ENCODE data around the gene CNOT3.
"Not testable (repeated sequence)": the region's sequence is repeated elsewhere in the genome, so short reads cannot be mapped to it uniquely, and the experiment has no call there.

Gene CNOT3

DNA sequence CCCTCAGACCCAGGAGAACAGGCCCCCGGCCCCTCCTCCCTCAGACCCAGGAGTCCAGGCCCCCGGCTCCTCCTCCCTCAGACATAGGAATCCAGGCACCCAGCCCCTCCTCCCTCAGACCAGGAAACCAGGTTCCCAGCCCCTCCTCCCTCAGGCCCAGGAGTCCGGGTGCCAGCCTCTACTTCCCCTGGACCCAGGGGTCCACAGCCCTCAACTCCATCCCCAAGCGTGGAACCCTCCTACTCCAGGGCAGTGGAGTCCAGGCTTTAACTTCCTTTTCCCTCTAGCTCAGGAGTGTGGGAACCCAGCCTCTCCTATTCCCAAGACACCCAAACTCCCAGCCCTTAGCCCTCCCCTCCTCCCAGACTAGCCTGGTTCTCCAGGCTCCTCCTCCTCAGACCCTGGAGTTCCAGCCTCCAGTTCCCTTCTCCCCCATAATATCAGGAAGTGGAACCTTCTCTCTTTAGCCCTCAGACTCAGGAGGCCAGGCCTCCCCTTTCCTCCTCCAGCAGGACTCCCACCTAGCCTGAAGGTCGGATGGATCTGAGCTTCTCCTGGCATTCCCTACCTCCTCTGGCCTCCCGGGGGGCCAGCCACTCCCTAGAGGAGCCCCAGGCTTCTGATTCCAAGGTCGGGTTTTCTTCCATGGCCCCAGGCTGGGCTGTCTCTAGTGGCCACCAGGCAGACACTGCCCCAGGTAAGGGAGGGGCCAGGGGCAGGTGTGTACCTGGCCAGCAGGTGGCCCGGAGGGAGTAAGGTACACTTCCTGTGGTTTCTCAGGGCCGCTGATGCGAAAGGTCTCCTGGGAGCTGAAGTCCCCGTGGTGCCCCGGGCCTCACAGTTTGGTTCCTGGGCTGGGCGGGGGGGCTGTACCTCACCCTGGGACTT is 35.2 kb downstream of the CNOT3 start, which contains the start of gene TMC4:
TMC4 (minus strand) TSS at position 690 of the 888 bp plus-strand sequence; CDS start at position 647, 43 bp downstream.
- DNase-seq: peak in 1 of 2 experiments; percentile 15

DNA sequence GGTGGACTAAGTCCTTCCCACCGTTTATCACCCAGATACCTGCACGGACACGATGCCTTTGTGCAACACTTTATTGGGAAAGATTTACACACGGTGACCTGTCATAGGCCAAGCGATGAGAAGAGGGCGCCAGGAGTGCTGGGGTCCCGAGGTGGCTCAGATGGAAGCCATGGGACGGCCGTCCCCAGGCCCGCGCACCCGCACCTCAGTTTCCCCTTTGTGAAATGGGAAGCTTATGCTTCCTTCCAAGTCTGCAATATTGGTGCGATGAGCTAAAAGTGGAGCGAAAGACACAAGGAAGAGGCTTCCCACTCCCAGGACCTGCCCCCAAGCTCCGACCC is 35.8 kb downstream of the CNOT3 start:
- no peak for DNase-seq

DNA sequence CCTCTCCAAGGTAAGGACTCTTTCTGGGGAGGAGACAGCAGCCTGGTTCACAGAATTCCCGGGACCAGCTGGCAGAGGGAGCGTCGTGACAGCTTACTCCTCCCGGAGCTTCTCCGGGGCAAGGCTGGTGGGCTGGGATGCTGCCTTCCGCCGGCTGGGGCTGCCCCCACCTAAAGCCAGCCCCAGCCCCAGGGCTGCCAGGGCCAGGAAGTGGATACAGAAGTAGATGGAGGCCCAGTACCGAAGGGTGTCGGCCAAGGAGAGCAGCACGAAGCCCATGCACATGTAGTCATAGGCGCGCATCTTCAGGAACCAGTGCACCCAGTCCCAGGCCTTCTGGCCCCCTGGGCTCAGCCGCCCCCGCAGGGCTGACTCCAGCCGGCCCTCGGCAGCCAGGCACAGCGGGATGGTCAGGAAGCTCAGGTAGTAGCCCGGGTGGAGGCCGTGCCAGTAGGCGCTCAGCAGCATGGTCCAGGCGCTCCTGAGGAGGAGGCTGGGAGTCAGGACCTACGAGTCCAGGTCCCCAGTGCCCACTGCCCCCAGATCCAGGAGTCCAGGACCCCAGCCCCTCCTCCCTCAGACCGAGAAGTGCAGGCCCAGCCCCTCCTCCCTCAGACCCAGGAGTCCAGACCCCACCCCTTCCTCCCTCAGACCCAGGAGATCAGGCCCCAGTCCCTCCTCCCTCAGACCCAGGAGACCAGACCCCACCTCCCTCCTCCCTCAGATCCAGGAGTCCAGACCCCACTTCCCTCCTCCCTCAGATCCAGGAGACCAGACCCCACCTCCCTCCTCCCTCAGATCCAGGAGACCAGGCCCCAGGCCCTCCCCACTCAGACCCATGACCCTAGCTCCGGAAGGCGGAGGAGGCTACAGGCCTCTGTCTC is 36.6 kb downstream of the CNOT3 start:
- DNase-seq: no peak

DNA sequence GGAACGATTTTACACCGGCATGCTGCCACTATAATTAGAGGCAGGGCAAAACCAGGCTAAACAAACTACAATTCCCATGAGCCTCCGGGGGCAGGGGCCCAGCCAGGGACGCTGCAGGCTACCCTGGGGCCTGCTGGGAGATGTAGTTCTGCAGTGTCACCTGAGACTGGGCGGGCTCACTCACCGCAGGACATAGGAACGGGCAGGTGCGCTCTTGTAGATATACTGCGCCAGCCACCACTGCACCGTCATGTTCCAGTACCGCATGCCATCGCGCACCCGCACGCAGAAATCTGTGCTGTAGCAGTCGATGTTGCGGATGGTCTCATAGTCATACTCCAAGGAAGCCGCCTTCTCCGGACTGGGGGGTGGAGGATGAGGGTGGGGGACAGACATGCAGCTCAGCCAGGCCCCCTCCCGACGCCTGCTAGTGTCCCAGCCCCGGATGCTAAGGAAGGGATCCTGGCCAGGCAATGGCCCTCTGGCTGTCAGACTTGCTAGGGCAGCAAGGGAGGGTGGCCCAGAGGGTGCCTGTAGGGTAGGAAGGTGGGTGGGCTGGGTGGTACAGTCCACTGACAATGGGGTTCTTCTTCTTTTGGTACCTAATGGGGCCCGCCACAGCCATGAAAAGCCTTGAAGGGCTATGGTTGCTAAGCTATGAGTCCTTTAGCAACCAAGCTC is 41.2 kb downstream of the CNOT3 start:
- DNase-seq: peak in 1 of 2 experiments; percentile 3

DNA sequence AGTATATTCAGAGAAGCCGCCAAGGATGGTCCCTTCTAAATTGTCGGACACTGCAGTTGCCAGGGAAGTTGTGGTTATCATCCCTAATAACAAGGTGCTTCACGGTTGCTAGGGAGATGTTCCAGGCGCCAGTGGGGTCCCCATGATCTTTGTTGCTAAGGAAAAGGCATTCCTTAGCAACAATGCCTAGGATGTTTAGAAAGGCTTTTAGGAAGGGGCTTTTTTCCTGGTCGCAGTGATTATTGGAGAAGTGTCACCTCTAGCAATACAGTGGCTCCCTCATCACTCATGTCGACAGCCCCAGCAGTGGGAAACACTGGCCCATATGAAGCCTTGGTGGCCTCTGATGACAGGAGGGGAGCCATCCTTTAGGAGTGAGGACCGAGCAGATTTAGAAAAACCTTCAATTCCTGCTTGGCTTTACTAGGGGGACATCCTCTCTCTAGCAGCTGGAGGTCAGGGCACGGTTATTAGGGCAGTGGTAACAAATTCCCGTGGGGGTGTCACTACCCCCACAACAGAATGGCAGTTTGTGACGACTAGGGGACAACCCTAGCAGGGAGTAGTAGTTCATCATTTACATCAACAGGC is 41.8 kb downstream of the CNOT3 start:
- DNase-seq: no peak

DNA sequence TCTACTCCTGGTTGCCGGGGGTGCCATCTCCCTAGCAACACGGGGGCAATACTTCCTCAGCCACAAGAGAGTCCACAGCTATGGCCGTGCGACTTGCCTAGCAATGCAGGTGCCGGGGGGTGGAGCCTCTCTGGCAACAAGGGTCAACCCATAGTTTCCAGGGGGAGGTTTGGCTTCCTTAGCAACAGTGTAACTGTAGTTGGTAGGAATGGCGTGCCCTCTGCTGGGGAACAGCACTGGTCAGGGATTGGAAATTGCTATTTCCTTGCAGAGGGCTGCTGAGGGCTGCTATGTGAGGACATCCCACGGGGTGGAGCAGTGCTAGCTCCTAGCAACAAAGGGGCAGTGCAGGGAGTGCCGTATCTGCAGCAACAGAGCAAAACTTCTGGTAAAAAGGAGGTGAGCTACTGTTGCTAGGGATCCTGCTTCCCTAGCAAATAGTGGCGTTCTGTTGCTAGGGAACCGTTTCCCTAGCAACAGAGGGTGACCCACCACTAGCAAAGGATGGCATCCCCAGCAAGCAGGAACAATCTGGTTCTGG is 42.4 kb downstream of the CNOT3 start:
- no peak for DNase-seq

DNA sequence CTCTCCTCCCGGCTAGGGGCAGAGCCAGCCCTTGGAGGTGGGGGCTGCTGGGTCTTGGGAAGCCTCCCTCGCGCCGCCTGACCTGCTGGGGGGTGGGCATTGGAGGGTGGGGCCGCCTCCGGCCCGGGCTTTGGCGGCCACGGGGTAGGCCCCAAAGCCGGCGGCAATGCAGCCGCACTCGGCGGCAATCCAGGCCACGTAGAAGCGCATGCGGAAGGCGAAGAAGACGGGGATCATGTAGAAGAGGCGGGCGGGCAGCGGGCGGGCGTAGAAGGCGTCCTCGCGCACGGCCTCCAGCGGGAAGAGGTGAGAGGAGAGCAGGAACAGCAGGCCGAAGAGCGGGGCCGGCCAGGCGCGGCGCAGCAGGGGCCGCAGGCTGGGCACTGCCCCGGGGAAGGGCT is 43.1 kb downstream of the CNOT3 start:
- no peak for DNase-seq

DNA sequence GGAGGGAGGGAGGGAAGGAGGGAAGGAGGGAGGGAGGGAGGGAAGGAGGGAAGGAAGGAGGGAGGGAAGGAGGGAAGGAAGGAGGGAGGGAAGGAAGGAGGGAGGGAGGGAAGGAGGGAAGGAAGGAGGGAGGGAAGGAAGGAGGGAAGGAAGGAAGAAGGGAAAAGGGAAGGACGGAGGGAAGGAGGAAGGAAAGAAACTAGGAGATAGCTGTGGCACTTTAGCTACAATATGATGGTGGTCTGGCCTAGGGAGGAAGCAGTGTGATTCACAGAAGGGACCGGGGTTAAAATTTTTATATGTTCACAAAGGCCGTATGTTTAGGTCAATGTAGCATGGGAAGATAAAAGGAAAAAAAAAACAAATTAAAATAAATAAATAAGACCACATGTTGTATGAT is 44.3 kb downstream of the CNOT3 start:
- not testable (repeated sequence) for DNase-seq

DNA sequence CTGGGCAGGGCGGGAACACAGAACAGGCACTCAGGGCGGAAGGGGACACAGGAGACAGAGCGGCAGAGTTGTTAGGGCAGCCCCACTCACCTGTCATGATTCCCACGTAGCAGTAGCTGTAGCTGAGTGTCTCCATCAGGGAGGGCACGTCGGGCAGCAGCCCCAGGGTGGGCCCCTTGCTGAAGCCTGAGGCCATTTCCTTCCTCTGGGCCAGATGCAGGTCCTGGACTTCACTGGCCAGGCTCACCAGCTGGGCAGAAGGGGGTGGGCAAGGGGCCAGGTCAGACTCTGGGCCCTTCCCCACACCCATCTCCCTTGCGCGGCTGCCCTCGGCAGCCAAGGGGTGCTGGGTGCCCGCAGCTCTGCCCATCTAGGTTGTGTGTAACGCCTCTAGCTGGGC is 45.9 kb downstream of the CNOT3 start:
- no peak for DNase-seq

DNA sequence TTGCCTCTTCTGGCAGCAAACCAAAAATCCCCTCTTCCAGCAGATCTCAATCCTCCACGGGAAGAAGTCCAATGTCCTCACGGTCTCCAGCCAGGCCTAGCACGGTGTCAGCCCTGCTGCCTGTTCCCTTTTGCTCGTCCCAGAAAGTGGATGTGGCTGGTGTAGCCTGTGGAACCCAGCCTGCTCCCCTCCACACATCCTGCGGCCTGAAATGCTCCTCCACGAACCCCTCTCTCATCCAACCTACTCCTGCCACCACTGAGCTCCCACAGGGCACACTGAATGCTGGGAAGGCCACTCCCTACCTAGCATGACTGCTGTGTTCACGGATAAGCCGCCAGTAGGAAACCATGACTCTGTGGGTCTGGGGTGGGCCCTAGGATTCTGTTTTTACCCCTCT is 48.8 kb downstream of the CNOT3 start:
- no peak for DNase-seq

DNA sequence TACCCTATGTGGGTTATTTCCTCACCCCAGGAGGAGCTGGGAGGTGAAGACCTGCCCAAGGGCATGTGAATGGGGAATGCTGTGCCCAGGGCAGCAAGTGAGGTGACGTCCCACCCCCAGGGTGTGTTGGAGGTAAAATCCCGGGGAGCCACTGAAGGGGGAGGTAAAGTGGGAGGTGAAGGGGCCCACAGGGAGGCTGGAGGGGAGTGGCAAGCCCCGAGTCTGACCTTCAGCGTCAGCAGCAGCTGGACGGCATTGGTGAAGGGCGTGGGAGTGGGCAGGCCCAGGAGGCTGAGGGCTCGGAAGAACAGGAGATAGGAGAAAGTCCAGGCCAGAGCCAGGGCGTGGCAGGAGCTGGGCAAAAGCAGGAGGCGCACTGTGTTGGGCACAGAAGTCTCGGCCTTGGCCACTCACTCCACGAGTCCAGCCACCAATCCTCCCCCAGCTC is 49.4 kb downstream of the CNOT3 start:
- DNase-seq: no peak

DNA sequence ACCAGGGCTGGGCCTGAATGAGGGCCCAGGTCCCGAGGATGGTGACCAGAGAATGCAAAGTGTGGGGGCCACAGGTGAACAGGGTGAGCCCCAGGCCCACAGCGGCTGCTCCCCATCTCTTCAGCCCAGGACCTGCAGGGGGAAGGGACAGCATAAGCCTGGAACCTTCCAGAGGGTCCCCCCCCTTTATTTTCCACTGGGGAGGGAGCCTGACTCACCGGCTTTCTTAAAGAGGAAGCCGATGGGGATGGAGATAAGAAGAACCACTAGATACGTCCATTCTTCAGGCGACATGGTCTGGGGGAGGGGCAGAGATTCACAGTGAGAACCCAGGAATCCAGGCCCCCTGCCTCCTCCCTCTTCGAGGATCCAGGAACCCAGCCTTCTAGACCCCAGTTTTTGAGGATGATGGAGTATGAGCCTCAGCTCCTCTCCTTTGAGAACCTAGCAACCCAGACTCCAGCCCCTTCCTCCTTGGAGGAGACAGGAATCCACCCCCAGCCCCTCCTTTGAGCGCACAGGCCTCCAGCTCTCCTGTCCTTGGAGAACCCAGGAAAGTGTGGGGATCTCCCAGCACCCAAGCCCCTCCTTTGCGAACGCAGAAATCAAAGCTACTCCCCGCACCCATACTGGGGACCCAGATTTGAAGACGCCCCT is 50.8 kb downstream of the CNOT3 start:
- DNase-seq: no peak

DNA sequence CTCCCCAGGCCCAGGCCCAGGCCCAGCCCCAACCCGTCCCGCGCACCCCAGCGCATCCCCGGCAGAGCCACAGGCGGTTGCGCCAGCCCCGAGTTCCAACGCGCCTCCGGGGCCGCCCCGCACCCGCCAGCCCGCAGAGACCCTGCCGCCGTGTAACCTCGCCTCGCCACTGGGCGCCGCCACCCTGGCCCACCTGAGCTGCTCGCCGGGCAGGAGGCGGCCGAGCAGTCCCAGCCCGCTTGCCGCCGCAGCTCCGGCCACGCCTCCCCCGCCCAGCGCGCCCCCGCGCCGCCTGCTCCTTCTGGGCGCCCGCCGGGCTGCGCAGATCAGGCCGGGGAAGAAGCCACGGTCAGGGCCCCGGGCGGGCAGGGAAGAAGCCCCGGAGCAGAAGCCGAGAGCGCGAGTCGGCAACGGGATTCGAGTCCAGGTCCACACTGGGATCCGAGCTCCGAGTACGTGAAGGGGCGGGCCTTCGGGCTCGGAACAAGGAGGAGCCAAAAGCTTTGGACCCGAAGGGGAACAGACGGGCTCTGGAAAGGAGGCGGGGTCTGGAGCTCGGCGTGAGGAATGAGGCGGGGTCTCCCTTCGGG is 51.7 kb downstream of the CNOT3 start, which contains the start of gene MBOAT7:
MBOAT7 (minus strand) TSS at position 436 of the 590 bp plus-strand sequence. CDS start 1,072 bp downstream, outside the sequence.
- DNase-seq: no peak

DNA sequence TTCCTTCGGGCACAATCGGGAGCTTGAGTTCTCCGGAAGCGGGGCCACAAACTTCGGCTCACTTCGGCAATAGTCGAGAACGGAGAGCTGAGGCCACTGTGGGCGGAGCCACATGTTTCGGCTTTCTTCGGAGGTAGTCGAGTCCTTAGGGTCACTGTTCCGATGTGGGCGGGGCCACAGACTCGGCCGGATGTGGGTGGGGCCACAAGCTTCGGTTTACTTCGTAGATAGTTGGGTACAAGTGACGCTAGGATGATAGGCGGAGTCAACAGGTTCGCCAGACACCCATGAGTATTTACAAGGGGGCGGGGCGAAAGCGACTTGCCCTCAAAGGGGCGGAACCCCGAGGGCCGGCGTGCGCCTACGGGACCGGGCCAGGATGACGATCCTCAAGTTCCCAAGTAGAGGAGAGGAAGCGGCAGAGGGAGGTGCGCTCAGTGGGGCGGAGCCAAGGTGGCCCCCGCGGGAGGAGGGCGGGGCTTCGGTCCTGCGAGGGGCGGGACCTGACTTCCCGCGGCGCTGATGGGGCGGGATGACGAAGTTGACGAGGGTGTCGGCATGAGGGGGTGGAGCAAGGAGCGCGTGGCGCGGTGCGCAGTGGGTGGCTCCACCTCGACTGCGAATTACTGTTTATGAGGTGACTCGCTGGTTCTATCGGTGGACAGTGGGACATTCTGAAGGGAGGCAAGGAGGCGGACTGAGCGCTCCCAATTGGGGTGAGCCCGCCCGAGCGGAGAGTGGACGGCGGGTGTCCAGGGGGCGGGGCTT is 52.4 kb downstream of the CNOT3 start:
- DNase-seq: peak; percentile 100

DNA sequence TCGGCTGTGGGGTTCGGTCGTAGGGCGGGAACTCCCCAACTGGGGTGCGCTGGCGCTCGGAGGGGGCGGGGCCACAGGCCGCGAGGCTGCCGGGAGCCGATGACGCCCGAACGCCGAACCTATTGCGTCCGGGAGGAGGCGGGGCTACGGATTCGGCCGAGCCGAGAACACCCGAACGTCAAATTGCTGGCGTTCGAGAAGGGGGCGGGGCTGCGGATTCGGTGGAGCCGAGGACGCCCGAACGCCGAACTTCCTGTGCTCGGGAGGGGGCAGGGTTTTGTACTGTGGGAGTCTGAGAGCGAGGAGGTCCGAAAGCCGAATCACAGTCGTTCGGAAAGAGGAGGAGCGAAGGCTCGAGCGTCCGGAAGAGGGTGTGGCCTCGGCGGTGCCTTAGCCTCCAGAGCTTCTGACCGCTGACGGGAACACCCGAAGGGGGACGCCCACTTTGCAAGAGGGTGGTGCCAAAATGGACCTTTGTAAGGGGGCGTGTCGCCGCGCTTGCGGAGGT is 53.0 kb downstream of the CNOT3 start:
- DNase-seq: peak; percentile 97 to 98

DNA sequence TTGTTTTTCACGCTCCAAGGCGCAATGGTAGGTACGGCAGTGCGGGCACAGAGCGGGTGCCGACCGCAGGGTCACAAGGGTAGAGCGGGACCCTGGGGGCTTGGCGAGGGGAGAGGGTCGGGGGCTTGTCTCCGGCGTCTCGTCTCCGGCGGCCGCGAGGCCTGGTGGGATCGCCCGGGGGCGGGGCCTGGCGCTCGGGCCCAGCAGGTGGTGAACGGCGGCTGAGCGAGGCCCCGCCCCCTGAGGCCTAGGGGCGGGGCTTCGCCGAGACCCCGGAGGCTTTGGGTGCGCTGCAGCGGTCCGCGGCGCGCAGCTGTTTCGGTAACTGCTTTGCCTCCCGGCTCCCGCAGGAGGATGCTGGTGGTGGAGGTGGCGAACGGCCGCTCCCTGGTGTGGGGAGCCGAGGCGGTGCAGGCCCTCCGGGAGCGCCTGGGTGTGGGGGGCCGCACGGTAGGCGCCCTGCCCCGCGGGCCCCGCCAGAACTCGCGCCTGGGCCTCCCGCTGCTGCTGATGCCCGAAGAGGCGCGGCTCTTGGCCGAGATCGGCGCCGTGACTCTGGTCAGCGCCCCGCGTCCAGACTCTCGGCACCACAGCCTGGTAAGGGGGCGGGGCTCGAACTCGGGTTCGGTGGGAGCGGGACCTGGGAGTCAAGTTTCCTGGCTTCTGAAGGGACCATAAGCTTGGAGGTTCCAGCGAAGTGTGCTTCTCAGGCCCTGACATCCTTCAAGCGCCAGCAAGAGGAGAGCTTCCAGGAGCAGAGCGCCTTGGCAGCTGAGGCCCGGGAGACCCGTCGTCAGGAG is 53.6 kb downstream of the CNOT3 start, which contains the start of gene TSEN34:
TSEN34 (plus strand) TSS at position 298 of the 800 bp plus-strand sequence; CDS start at position 355, 57 bp downstream.
- DNase-seq: peak; percentile 83 to 85

DNA sequence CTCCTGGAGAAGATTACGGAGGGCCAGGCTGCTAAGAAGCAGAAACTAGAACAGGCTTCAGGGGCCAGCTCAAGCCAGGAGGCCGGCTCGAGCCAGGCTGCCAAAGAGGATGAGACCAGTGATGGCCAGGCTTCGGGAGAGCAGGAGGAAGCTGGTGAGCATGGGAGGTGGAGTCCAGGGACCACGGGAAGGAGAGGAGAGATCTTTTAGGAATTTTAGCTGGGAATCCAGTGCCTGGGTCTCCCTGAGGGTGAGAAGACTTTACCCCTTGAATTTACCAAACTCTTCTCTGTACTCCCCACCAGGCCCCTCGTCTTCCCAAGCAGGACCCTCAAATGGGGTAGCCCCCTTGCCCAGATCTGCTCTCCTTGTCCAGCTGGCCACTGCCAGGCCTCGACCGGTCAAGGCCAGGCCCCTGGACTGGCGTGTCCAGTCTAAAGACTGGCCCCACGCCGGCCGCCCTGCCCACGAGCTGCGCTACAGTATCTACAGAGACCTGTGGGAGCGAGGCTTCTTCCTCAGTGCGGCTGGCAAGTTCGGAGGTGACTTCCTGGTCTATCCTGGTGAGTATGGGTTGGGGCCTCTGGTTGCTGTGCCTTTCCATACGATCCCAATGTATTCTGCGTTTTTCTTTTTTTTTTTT is 54.4 kb downstream of the CNOT3 start:
- DNase-seq: no peak

DNA sequence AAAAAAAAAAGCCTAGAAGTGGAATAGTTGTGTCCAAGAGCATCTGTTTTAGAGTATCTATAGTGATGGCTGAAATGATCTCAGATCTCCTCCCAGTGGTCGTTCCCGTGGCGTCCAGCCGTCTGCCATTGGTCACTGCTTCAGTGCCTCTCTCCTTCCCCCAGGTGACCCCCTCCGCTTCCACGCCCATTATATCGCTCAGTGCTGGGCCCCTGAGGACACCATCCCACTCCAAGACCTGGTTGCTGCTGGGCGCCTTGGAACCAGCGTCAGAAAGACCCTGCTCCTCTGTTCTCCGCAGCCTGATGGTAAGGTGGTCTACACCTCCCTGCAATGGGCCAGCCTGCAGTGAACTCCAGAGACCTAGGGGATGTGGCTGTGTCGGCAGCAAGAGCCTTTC is 55.4 kb downstream of the CNOT3 start:
- DNase-seq: no peak

DNA sequence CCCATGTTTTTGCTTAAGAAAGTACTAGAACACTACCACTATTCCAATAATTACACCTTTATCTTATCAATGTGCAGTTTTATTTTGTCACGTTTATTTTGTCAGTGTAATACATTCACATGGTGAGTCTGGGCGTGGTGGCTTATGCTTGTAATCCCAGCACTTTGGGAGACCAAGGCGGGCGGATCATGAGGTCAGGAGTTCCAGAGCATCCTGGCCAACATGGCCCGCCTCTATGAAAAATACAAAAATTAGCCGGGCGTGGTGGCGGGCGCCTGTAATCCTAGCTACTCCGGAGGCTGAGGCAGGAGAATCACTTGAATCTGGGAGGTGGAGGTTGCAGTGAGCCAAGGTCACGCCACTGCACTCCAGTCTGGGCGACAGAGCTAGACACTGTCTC is 56.9 kb downstream of the CNOT3 start:
- not testable (repeated sequence) for DNase-seq
